H9 (cell line): ENCODE results near the gene CGB8. TPM values are rescaled to one million over a fixed set of nuclear protein-coding genes. Genes with fewer than 3 reads are reported as not detected.

Source experiments
- DNase-seq: peaks from one replicate; pipeline ENCODE4 v3.0.0-alpha.2; 2017
- H2AFZ ChIP-seq: one replicate; pipeline ENCODE4 v1.6.1; 2013; ENCODE audit warnings: mild to moderate bottlenecking, low read length, control low read depth, moderate library complexity
- H2AK5ac ChIP-seq: 2 replicates; pipeline ENCODE4 v1.6.1; 2013; ENCODE audit warnings: low read length, control low read depth, mixed read lengths; ENCODE audit not compliant: insufficient read length
- H2BK120ac ChIP-seq: one replicate; pipeline ENCODE4 v1.6.1; 2013; ENCODE audit warnings: low read depth, mild to moderate bottlenecking, low read length, control low read depth, inconsistent platforms; ENCODE audit not compliant: poor library complexity, severe bottlenecking
- H2BK12ac ChIP-seq: 2 replicates; pipeline ENCODE4 v1.6.1; 2013; ENCODE audit warnings: low read length, control low read depth, mixed read lengths, low read depth; ENCODE audit not compliant: insufficient read length
- H2BK15ac ChIP-seq: 2 replicates; pipeline ENCODE4 v1.6.1; 2013; ENCODE audit warnings: low read depth, low read length, control low read depth
- H2BK20ac ChIP-seq: one replicate; pipeline ENCODE4 v1.6.1; 2013; ENCODE audit warnings: low read depth, mild to moderate bottlenecking, low read length, control low read depth, inconsistent platforms; ENCODE audit not compliant: poor library complexity, severe bottlenecking
- H2BK5ac ChIP-seq: 2 replicates; pipeline ENCODE4 v1.6.1; 2013; ENCODE audit warnings: low read length, control low read depth, mixed read lengths; ENCODE audit not compliant: insufficient read length
- H3K14ac ChIP-seq: 2 replicates; pipeline ENCODE4 v1.6.1; 2013; ENCODE audit warnings: low read length, control low read depth; ENCODE audit not compliant: insufficient read depth
- H3K18ac ChIP-seq: 2 replicates; pipeline ENCODE4 v1.6.1; 2013; ENCODE audit warnings: low read depth, mild to moderate bottlenecking, mixed read lengths, low read length, control low read depth; ENCODE audit not compliant: insufficient read length
- H3K23ac ChIP-seq: 2 replicates; pipeline ENCODE4 v1.6.1; 2013; ENCODE audit warnings: low read length, control low read depth, mixed read lengths, low read depth; ENCODE audit not compliant: insufficient read length
- H3K23me2 ChIP-seq: 2 replicates; pipeline ENCODE4 v1.6.1; 2013; ENCODE audit warnings: low read depth, mild to moderate bottlenecking, mixed read lengths, low read length, control low read depth; ENCODE audit not compliant: insufficient read length, poor library complexity, severe bottlenecking
- H3K27ac ChIP-seq: 2 replicates; pipeline ENCODE4 v1.5.1; 2013; ENCODE audit warnings: low read length, control low read depth, mixed read lengths, low read depth; ENCODE audit not compliant: insufficient read length
- H3K27me3 ChIP-seq: 2 replicates; pipeline ENCODE4 v1.6.1; 2013; ENCODE audit warnings: low read length, control low read depth, inconsistent platforms; ENCODE audit not compliant: insufficient read depth
- H3K4ac ChIP-seq: 2 replicates; pipeline ENCODE4 v1.6.1; 2013; ENCODE audit warnings: low read depth, mild to moderate bottlenecking, control low read depth, inconsistent platforms, low read length, moderate library complexity
- H3K4me1 ChIP-seq: 2 replicates; pipeline ENCODE4 v1.6.1; 2013; ENCODE audit warnings: low read length, control low read depth, inconsistent platforms; ENCODE audit not compliant: insufficient read depth
- H3K4me2 ChIP-seq: 2 replicates; pipeline ENCODE4 v1.6.1; 2013; ENCODE audit warnings: low read length, control low read depth, mixed read lengths; ENCODE audit not compliant: insufficient read length, insufficient read depth
- H3K56ac ChIP-seq: 2 replicates; pipeline ENCODE4 v1.6.1; 2013; ENCODE audit warnings: low read depth, mild to moderate bottlenecking, mixed read lengths, low read length, control low read depth; ENCODE audit not compliant: insufficient read length
- H3K79me1 ChIP-seq: 2 replicates; pipeline ENCODE4 v1.6.1; 2013; ENCODE audit warnings: low read depth, mild to moderate bottlenecking, moderate library complexity, low read length, control low read depth, inconsistent platforms; ENCODE audit not compliant: insufficient read depth, poor library complexity, severe bottlenecking
- H3K79me2 ChIP-seq: 2 replicates; pipeline ENCODE4 v1.6.1; 2013; ENCODE audit warnings: low read length, control low read depth, inconsistent platforms; ENCODE audit not compliant: insufficient read depth
- H3K9ac ChIP-seq: 2 replicates; pipeline ENCODE4 v1.6.1; 2013; ENCODE audit warnings: low read length, control low read depth, mixed read lengths; ENCODE audit not compliant: insufficient read length; ENCODE audit errors: extremely low read depth
- H3K9me3 ChIP-seq: one replicate; pipeline ENCODE4 v1.6.1; 2013; ENCODE audit warnings: low read depth, low read length, inconsistent platforms; ENCODE audit not compliant: control insufficient read depth
- H3T11ph ChIP-seq: one replicate; pipeline ENCODE4 v1.6.1; 2013; ENCODE audit warnings: mild to moderate bottlenecking, low read length, control low read depth, inconsistent platforms
- H4K20me1 ChIP-seq: one replicate; pipeline ENCODE4 v1.6.1; 2013; ENCODE audit not compliant: control insufficient read depth, insufficient read length, insufficient read depth
- H4K5ac ChIP-seq: 2 replicates; pipeline ENCODE4 v1.6.1; 2013; ENCODE audit warnings: low read depth, mild to moderate bottlenecking, mixed read lengths, low read length, control low read depth; ENCODE audit not compliant: insufficient read length
- H4K8ac ChIP-seq: replicated peaks from 2 replicates; pipeline ENCODE4 v1.6.1; 2013; ENCODE audit warnings: low read length, control low read depth, mixed read lengths, low read depth; ENCODE audit not compliant: insufficient read length
- H4K91ac ChIP-seq: 2 replicates; pipeline ENCODE4 v1.6.1; 2013; ENCODE audit warnings: low read depth, mild to moderate bottlenecking, moderate library complexity, mixed read lengths, low read length, control low read depth; ENCODE audit not compliant: insufficient read length
- H3K27ac Mint-ChIP-seq, 3 experiments: 2 replicates in 2 of 3; 3 replicates in 1 of 3; pipeline ENCODE4 v1.8.0; 2020 to 2021; ENCODE audit warnings: mixed read lengths in 3 of 3, mild to moderate bottlenecking in 1 of 3, moderate library complexity in 1 of 3
- H3K27me3 Mint-ChIP-seq: 2 replicates; pipeline ENCODE4 v1.8.0; 2021; ENCODE audit warnings: low read depth, mild to moderate bottlenecking, moderate library complexity, mixed read lengths
- H3K36me3 Mint-ChIP-seq, 3 experiments: 2 replicates in 2 of 3; 3 replicates in 1 of 3; pipeline ENCODE4 v1.8.0; 2020 to 2021; ENCODE audit warnings: low read depth in 3 of 3, mixed read lengths in 3 of 3; ENCODE audit not compliant: insufficient read depth in 1 of 3
- H3K4me1 Mint-ChIP-seq, 2 experiments: 2 replicates each; pipeline ENCODE4 v1.8.0; 2020; ENCODE audit warnings: mixed read lengths in 2 of 2
- H3K4me3 Mint-ChIP-seq, 2 experiments: 2 replicates in 1 of 2; 3 replicates in 1 of 2; pipeline ENCODE4 v1.8.0; 2020 to 2021; ENCODE audit warnings: mild to moderate bottlenecking in 2 of 2, mixed read lengths in 2 of 2, moderate library complexity in 1 of 2
- H3K9me3 Mint-ChIP-seq, 2 experiments: 2 replicates in 1 of 2; 3 replicates in 1 of 2; pipeline ENCODE4 v1.8.0; 2020; ENCODE audit warnings: mild to moderate bottlenecking in 2 of 2, mixed read lengths in 2 of 2, moderate library complexity in 1 of 2
- WGBS: extraction: QIAGEN DNeasy Blood & Tissue Kit; methylation state at CpG from one replicate; pipeline ENCODE4 v1.1.7; 2013; ENCODE audit warnings: missing lambda C conversion rate, low lambda C conversion rate, mixed read lengths; ENCODE audit not compliant: insufficient read length; ENCODE audit errors: extremely low coverage; 5-methylcytosine and 5-hydroxymethylcytosine counted together
- total RNA-seq: library from RNA; stranded (reverse); gene quantifications from 2 replicates; pipeline ENCODE4 v1.2.1, GENCODE V29; 2021
- TF ChIP-seq, protein P1 (sequence below): fragments of 200-600 bp; sonication (generic); conservative IDR thresholded peaks from 3 replicates; pipeline ENCODE4 v1.8.0; 2021; ENCODE audit warnings: antibody characterized with exemption, mild to moderate bottlenecking

The CGB8 gene
- total RNA-seq, 1 experiment from 2014 or later = not detected

GRCh38 chr19:49094505-49095482 lies 45.9 kb upstream of the CGB8 start:
- H3K27ac ChIP-seq = no peak overlapping the region
- H4K20me1 ChIP-seq = no peaks in the 10 kb centered on the region
- H3K4ac ChIP-seq = no peak overlapping the region
- no peak overlapping the region for H3T11ph ChIP-seq
- H4K91ac ChIP-seq = no peak overlapping the region
- no CpG with 5 or more reads among the region's 23 CpGs for WGBS
- peaks cover 3% of the 10 kb centered on the region for H3K79me1 ChIP-seq
- no peak overlapping the region for H2BK12ac ChIP-seq
- H3K56ac ChIP-seq = no peak overlapping the region
- Mint-ChIP-seq H3K27ac (peak overlapping the region; percentile 55 to 74 (median 55); a peak in 3 of 7 replicates), H3K9me3 (no peaks in the 10 kb centered on the region), H3K4me3 (no peak overlapping the region), H3K4me1 (peaks cover 3 to 4% of the 10 kb centered on the region in 2 experiments; a peak in 1 of 4 replicates), H3K27me3 (no peaks in the 10 kb centered on the region), H3K36me3 (peaks cover 45 to 89% (median 87%) of the 10 kb centered on the region in 3 experiments)
- H2BK120ac ChIP-seq = no peak overlapping the region
- no peak overlapping the region for H4K8ac ChIP-seq
- no peaks in the 10 kb centered on the region for H3K4me1 ChIP-seq
- no peaks in the 10 kb centered on the region for H3K9me3 ChIP-seq
- H3K27me3 ChIP-seq = no peaks in the 10 kb centered on the region
- no peak overlapping the region for H3K14ac ChIP-seq
- no peaks in the 10 kb centered on the region for H3K23me2 ChIP-seq
- H3K9ac ChIP-seq = no peak overlapping the region
- no peak overlapping the region for H2BK15ac ChIP-seq
- no peak overlapping the region for H2AFZ ChIP-seq
- no peak overlapping the region for H2BK20ac ChIP-seq
- DNase-seq = no peak
- TF ChIP-seq, protein P1, sequence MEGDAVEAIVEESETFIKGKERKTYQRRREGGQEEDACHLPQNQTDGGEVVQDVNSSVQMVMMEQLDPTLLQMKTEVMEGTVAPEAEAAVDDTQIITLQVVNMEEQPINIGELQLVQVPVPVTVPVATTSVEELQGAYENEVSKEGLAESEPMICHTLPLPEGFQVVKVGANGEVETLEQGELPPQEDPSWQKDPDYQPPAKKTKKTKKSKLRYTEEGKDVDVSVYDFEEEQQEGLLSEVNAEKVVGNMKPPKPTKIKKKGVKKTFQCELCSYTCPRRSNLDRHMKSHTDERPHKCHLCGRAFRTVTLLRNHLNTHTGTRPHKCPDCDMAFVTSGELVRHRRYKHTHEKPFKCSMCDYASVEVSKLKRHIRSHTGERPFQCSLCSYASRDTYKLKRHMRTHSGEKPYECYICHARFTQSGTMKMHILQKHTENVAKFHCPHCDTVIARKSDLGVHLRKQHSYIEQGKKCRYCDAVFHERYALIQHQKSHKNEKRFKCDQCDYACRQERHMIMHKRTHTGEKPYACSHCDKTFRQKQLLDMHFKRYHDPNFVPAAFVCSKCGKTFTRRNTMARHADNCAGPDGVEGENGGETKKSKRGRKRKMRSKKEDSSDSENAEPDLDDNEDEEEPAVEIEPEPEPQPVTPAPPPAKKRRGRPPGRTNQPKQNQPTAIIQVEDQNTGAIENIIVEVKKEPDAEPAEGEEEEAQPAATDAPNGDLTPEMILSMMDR = no peak
- no peak overlapping the region for H4K5ac ChIP-seq
- H2BK5ac ChIP-seq = no peak overlapping the region
- no peak overlapping the region for H3K4me2 ChIP-seq
- no peak overlapping the region for H2AK5ac ChIP-seq
- no peak overlapping the region for H3K23ac ChIP-seq
- H3K18ac ChIP-seq = no peak overlapping the region
- peaks cover 1% of the 10 kb centered on the region; the same call in 1 of the 2 replicates for H3K79me2 ChIP-seq
